Fibroblast of lung (primary cell): ENCODE measurements around the gene ACTR1A. TPM values are rescaled to one million over a fixed set of nuclear protein-coding genes. Genes with fewer than 3 reads are reported as not detected.

Experiments
- DNase-seq, 2 donors: peaks; one replicate each; pipeline versions ENCODE4 v3.0.0 to v3.0.0-alpha.2; 2010; ENCODE audit warnings: low read depth in 2 of 2
- H2AFZ ChIP-seq: 2 replicates; pipeline ENCODE4 v1.5.1; 2012; ENCODE audit warnings: low read length, control low read depth, inconsistent platforms
- H3K27ac ChIP-seq: 2 replicates; pipeline ENCODE4 v1.5.1; 2011; ENCODE audit warnings: low read length, control low read depth; ENCODE audit not compliant: insufficient read depth
- H3K27me3 ChIP-seq: 2 replicates; pipeline ENCODE4 v1.5.1; 2011; ENCODE audit warnings: mild to moderate bottlenecking, low read length; ENCODE audit not compliant: control insufficient read depth, insufficient read depth
- H3K36me3 ChIP-seq: 2 replicates; pipeline ENCODE4 v1.5.1; 2011; ENCODE audit warnings: low read length; ENCODE audit not compliant: control insufficient read depth, insufficient read depth
- H3K4me1 ChIP-seq: 2 replicates; pipeline ENCODE4 v1.5.1; 2011; ENCODE audit warnings: low read length; ENCODE audit not compliant: control insufficient read depth, insufficient read depth; ENCODE audit errors: extremely low read depth
- H3K4me2 ChIP-seq: 2 replicates; pipeline ENCODE4 v1.5.1; 2011; ENCODE audit warnings: low read length, control low read depth; ENCODE audit not compliant: insufficient read depth; ENCODE audit errors: extremely low read depth
- H3K4me3 ChIP-seq, 4 experiments: fragments of 200-600 bp in 1 of 4; sonication (generic) in 1 of 4; replicated peaks in 1 of 4; 2 replicates each; pipeline ENCODE4 v1.5.1; 2011 to 2016; ENCODE audit warnings: low read length in 4 of 4, low read depth in 3 of 4, mild to moderate bottlenecking in 3 of 4, control low read depth in 2 of 4, inconsistent platforms in 1 of 4, mixed read lengths in 1 of 4; ENCODE audit not compliant: insufficient read depth in 1 of 4; ENCODE audit errors: control extremely low read depth in 1 of 4
- H3K79me2 ChIP-seq: 2 replicates; pipeline ENCODE4 v1.5.1; 2012; ENCODE audit warnings: mild to moderate bottlenecking, low read length, inconsistent platforms; ENCODE audit not compliant: control insufficient read depth, insufficient read depth
- H3K9ac ChIP-seq: 2 replicates; pipeline ENCODE4 v1.5.1; 2011; ENCODE audit warnings: mild to moderate bottlenecking, low read length, control low read depth; ENCODE audit not compliant: insufficient read depth
- H3K9me3 ChIP-seq: 2 replicates; pipeline ENCODE4 v1.5.1; 2012; ENCODE audit warnings: low read depth, low read length; ENCODE audit not compliant: control insufficient read depth, insufficient read depth
- H4K20me1 ChIP-seq: 2 replicates; pipeline ENCODE4 v1.5.1; 2011; ENCODE audit warnings: low read length; ENCODE audit not compliant: control insufficient read depth, insufficient read depth; ENCODE audit errors: extremely low read depth
- CTCF ChIP-seq, 2 donors: IDR thresholded peaks in 1 of 2; conservative IDR thresholded peaks in 1 of 2; 1 replicate in 1 of 2; 2 replicates in 1 of 2; pipeline ENCODE4 v1.5.1; 2011 to 2012; ENCODE audit warnings: low read length in 2 of 2, control low read depth in 1 of 2, inconsistent platforms in 1 of 2, low read depth in 1 of 2, mild to moderate bottlenecking in 1 of 2
- EZH2 ChIP-seq: IDR thresholded peaks from 2 replicates; pipeline ENCODE4 v1.5.1; 2012; ENCODE audit warnings: low read length, control low read depth, mild to moderate bottlenecking; ENCODE audit errors: missing control alignments
- polyA plus RNA-seq, 2 donors: library from polyadenylated mRNA; depleted of rRNA in 1 of 2; stranded (reverse) in 1 of 2; unstranded in 1 of 2; fragments of >200 nt; gene quantifications; 2 replicates each; pipeline ENCODE4 v1.2.1, GENCODE V29; 2011 to 2012; ENCODE audit warnings: missing spikeins in 1 of 2
- total RNA-seq: library from RNA; depleted of rRNA; stranded (reverse); fragments of >200 nt; gene quantifications from 2 replicates; pipeline ENCODE4 v1.2.1, GENCODE V29; 2014

ACTR1A gene
- total and polyA plus RNA-seq, 2 donors (not counting 1 experiment from before 2014, with no cell fraction given), result 125 to 128 TPM

- peaks cover 7% of the 10 kb centered on the region for H3K4me1 ChIP-seq
- TF ChIP-seq CTCF (conservative IDR thresholded peaks at IDR 0.05 in 1 of 2, IDR thresholded peaks at IDR 0.05 in 1 of 2; ENCODE audit: low read depth in 1 of 2, low read length in 2 of 2) (no peak), EZH2 (no peak)
- no peak overlapping the region for H2AFZ ChIP-seq
- H3K27ac ChIP-seq, result peak overlapping the region; percentile 34
- H3K4me3 ChIP-seq, result peak overlapping the region in 1 of 4 experiments; percentile 35
- no peaks in the 10 kb centered on the region for H3K27me3 ChIP-seq
- no peak overlapping the region for H3K9ac ChIP-seq
- peak; percentile 65 to 86 for DNase-seq
- no peaks in the 10 kb centered on the region for H3K9me3 ChIP-seq
- H4K20me1 ChIP-seq, result no peaks in the 10 kb centered on the region
- no peaks in the 10 kb centered on the region for H3K79me2 ChIP-seq
- peak overlapping the region; percentile 85 for H3K4me2 ChIP-seq
- peaks cover 3% of the 10 kb centered on the region for H3K36me3 ChIP-seq
Measured at GRCh38 chr10:102546606-102547320, 44.3 kb upstream of the ACTR1A start.

- Histone ChIP-seq H3K4me2 (peak overlapping the region; percentile 85), H3K79me2 (no peaks in the 10 kb centered on the region), H3K36me3 (peaks cover 3% of the 10 kb centered on the region), H2AFZ (no peak overlapping the region), H3K27me3 (no peaks in the 10 kb centered on the region), H3K9ac (no peak overlapping the region), H3K4me1 (peaks cover 7% of the 10 kb centered on the region), H4K20me1 (no peaks in the 10 kb centered on the region), H3K27ac (peak overlapping the region; percentile 34), H3K4me3 (no peak overlapping the region), H3K9me3 (no peaks in the 10 kb centered on the region)
- DNase-seq, result no peak
- no peak for TF ChIP-seq EZH2
- no peak for TF ChIP-seq CTCF (conservative IDR thresholded peaks at IDR 0.05 in 1 of 2, IDR thresholded peaks at IDR 0.05 in 1 of 2; ENCODE audit: low read depth in 1 of 2, low read length in 2 of 2)
Measured at GRCh38 chr10:102545997-102546396, 43.5 kb upstream of the ACTR1A start.

DNA sequence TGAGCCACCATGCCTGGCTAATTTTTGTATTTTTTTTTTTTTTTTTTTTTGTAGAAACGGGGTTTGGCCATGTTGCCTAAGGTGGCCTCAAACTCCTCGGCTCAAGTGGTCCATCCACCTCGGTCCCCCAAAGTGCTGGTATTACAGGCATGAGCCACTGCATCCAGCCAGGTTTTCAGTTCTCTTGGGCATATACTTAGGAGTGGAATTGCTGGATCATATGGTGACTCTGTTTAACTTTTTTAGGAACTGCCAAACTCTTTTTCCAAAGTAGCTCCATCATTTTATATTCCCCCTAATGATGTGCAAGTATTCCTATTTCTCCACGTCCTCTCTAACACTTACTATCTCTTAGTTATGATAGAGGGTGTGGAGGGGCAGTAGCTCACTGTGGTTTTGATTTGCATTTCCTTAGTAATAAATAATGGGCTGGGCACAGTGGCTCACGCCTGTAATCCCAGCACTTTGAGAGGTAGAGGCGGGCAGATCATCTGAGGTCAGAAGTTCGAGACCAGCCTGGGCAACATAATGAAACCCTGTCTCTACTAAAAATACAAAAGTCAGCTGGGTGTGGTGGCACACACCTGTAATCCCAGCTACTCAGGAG, 42.9 kb upstream of the ACTR1A start:
- no peaks in the 10 kb centered on the region for H3K27me3 ChIP-seq
- TF ChIP-seq EZH2, result no peak
- no peak for DNase-seq
- peaks cover 7% of the 10 kb centered on the region for H3K4me1 ChIP-seq
- H3K4me2 ChIP-seq, result peak overlapping the region; percentile 13
- H4K20me1 ChIP-seq, result no peaks in the 10 kb centered on the region
- no peak overlapping the region for H3K9ac ChIP-seq
- no peak overlapping the region for H3K27ac ChIP-seq
- peaks cover 3% of the 10 kb centered on the region for H3K36me3 ChIP-seq
- H3K4me3 ChIP-seq, result no peak overlapping the region
- H3K9me3 ChIP-seq, result no peaks in the 10 kb centered on the region
- no peak overlapping the region for H2AFZ ChIP-seq
- H3K79me2 ChIP-seq, result no peaks in the 10 kb centered on the region
